Fibroblast of the conjunctiva (primary cell): ENCODE measurements around the gene YIF1B.
A peak's percentile ranks its signal among the peaks of the same experiment; 100 is the strongest.

Source experiments
- DNase-seq: peaks from one replicate; pipeline ENCODE4 v3.0.0-alpha.2; 2010; ENCODE audit warnings: low read depth

YIF1B gene

GRCh38 chr19:38335949-38336637, 20.3 kb upstream of the YIF1B start:
- DNase-seq = peak; percentile 88

GRCh38 chr19:38333245-38333644, 17.5 kb upstream of the YIF1B start:
- no peak for DNase-seq

GRCh38 chr19:38331728-38332127, 16.0 kb upstream of the YIF1B start:
- no peak for DNase-seq

GRCh38 chr19:38329651-38330050, 13.9 kb upstream of the YIF1B start:
- DNase-seq = no peak

GRCh38 chr19:38326591-38326990, 10.8 kb upstream of the YIF1B start:
- no peak for DNase-seq

- no peak for DNase-seq
Measured at GRCh38 chr19:38324431-38324830, 8.7 kb upstream of the YIF1B start.

GRCh38 chr19:38323291-38323690, 7.5 kb upstream of the YIF1B start:
- no peak for DNase-seq

GRCh38 chr19:38321646-38322196, 6.0 kb upstream of the YIF1B start:
- DNase-seq = no peak

- no peak for DNase-seq
Measured at GRCh38 chr19:38320969-38321339, 5.2 kb upstream of the YIF1B start.

GRCh38 chr19:38319421-38320258, 3.9 kb upstream of the YIF1B start, which contains the start of gene KCNK6:
Gene KCNK6, plus strand, starts transcription at chr19:38319845. Its CDS starts 106 bp downstream, at chr19:38319951.
- DNase-seq = no peak

- no peak for DNase-seq
Measured at GRCh38 chr19:38318660-38319059, 2.9 kb upstream of the YIF1B start.

GRCh38 chr19:38317104-38317612, 1.4 kb upstream of the YIF1B start:
- no peak for DNase-seq

GRCh38 chr19:38316477-38317067, 825 bp upstream of the YIF1B start:
- no peak for DNase-seq

GRCh38 chr19:38310986-38311385, 4.8 kb downstream of the YIF1B start:
- no peak for DNase-seq

GRCh38 chr19:38310279-38310670, 5.5 kb downstream of the YIF1B start:
- DNase-seq = no peak

- DNase-seq = no peak
Measured at GRCh38 chr19:38309615-38310278, 6.0 kb downstream of the YIF1B start.

- DNase-seq = no peak
Measured at GRCh38 chr19:38308926-38309614, 6.7 kb downstream of the YIF1B start.

GRCh38 chr19:38308006-38308766, 7.6 kb downstream of the YIF1B start:
- DNase-seq = no peak

GRCh38 chr19:38307597-38307996, 8.2 kb downstream of the YIF1B start:
- DNase-seq = no peak

- DNase-seq = no peak
Measured at GRCh38 chr19:38307076-38307475, 8.7 kb downstream of the YIF1B start.

- DNase-seq = no peak
Measured at GRCh38 chr19:38306236-38306635, 9.5 kb downstream of the YIF1B start.
